GM12891 (cell line): ENCODE data around the gene NIPAL4.

Source experiments
- POLR2A ChIP-seq: IDR thresholded peaks from 2 replicates; pipeline ENCODE4 v1.6.1; 2011; ENCODE audit warnings: low read depth, low read length, control low read depth
- POLR2AphosphoS5 ChIP-seq: IDR thresholded peaks from 2 replicates; pipeline ENCODE4 v1.6.1; 2011; ENCODE audit warnings: low read depth, low read length, control low read depth
- POU2F2 ChIP-seq: IDR thresholded peaks from 2 replicates; pipeline ENCODE4 v1.6.1; 2011; ENCODE audit warnings: low read depth, mild to moderate bottlenecking, control low read depth, low read length, moderate library complexity
- SPI1 ChIP-seq: IDR thresholded peaks from 2 replicates; pipeline ENCODE4 v1.6.1; 2011; ENCODE audit warnings: low read depth, low read length, control low read depth
- TAF1 ChIP-seq: IDR thresholded peaks from 2 replicates; pipeline ENCODE4 v1.6.1; 2011; ENCODE audit warnings: low read depth, low read length, control low read depth

DNA sequence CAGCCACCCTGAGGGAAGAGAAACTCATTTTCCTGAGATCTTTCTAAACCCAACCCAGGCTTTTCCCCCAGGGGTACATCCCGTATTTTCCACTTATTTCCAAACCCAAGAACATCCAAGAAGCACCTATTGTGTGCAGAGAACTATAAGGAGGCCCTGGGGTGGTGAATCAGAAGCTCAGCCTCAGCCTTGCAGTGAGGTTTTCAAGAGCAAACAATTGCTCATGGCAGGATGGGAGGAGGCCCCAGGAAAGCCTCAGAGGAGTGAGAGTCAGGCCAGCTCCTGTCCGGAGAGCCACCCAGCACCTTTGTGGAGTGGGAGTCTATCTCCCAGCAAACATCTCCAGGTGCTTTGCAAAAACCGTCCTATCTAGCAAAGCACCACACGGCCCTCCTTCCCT, 19.2 kb downstream of the NIPAL4 start:
- TF ChIP-seq POLR2AphosphoS5 = no peak
- no peak for TF ChIP-seq TAF1
- no peak for TF ChIP-seq POLR2A
- no peak for TF ChIP-seq POU2F2
- no peak for TF ChIP-seq SPI1
